K562 (cell line): ENCODE results near the gene VEGFB. TPM values are rescaled to one million over a fixed set of nuclear protein-coding genes. Genes with fewer than 3 reads are reported as not detected.

Source experiments
- CGGBP1 ChIP-seq: fragments of 250-450 bp; sonication (Bioruptor Pico); IDR thresholded peaks from 2 replicates; pipeline ENCODE4 v1.9.0; 2021; ENCODE audit warnings: mild to moderate bottlenecking
- COPS2 ChIP-seq: fragments of 450-650 bp; conservative IDR thresholded peaks from 2 replicates; pipeline ENCODE4 v1.6.1; 2016; ENCODE audit warnings: mild to moderate bottlenecking, moderate library complexity
- ELK3 ChIP-seq: fragments of 450-650 bp; formaldehyde crosslinking; IDR thresholded peaks from 2 replicates; pipeline ENCODE4 v1.4.0; 2020; ENCODE audit warnings: mild to moderate bottlenecking
- ESRRA ChIP-seq: fragments of 450-650 bp; IDR thresholded peaks from 2 replicates; pipeline ENCODE4 v1.6.1; 2014; ENCODE audit warnings: low read depth, mild to moderate bottlenecking, moderate library complexity, borderline replicate concordance
- GABPB2 ChIP-seq: fragments of 250-450 bp; sonication (Bioruptor Pico); conservative IDR thresholded peaks from 2 replicates; pipeline ENCODE4 v1.5.1; 2021; ENCODE audit warnings: mild to moderate bottlenecking
- HDGF ChIP-seq: fragments of 450-650 bp; IDR thresholded peaks from 2 replicates; pipeline ENCODE4 v1.6.1; 2016
- MITF ChIP-seq: IDR thresholded peaks from 2 replicates; pipeline ENCODE4 v1.6.1; 2014; ENCODE audit warnings: antibody characterized with exemption
- MTA1 ChIP-seq: fragments of 450-650 bp; IDR thresholded peaks from 2 replicates; pipeline ENCODE4 v1.6.1; 2017; ENCODE audit warnings: borderline replicate concordance
- NR0B1 ChIP-seq: fragments of 450-650 bp; IDR thresholded peaks from one replicate; pipeline ENCODE4 v1.6.1; 2018; ENCODE audit warnings: mild to moderate bottlenecking, moderate library complexity; ENCODE audit not compliant: partially characterized antibody
- NR2C2 ChIP-seq, 2 experiments: fragments of 200-800 bp in 1 of 2; sonication (Bioruptor generic) in 1 of 2; sonication (generic) in 1 of 2; formaldehyde crosslinking in 1 of 2; IDR thresholded peaks; 2 replicates each; pipeline versions ENCODE4 v1.6.1 to v1.8.0; 2016 to 2022; ENCODE audit warnings: mild to moderate bottlenecking in 1 of 2, missing compliant biosample characterization in 1 of 2, missing genetic modification characterization in 1 of 2, missing genetic modification reagents in 1 of 2
- RNF219 ChIP-seq: fragments of 250-450 bp; sonication (Bioruptor Pico); IDR thresholded peaks from 2 replicates; pipeline ENCODE4 v1.5.0; 2022; ENCODE audit warnings: mild to moderate bottlenecking
- SIN3A ChIP-seq, 2 experiments: fragments of 150-350 bp in 1 of 2; IDR thresholded peaks; 2 replicates each; pipeline ENCODE4 v1.6.1; 2011 to 2016; ENCODE audit warnings: borderline replicate concordance in 2 of 2, low read depth in 2 of 2, low read length in 2 of 2, mild to moderate bottlenecking in 2 of 2, moderate library complexity in 2 of 2; ENCODE audit not compliant: control insufficient read depth in 1 of 2
- SMAD1 ChIP-seq: fragments of 150-350 bp; IDR thresholded peaks from 2 replicates; pipeline ENCODE4 v1.6.1; 2014; ENCODE audit warnings: low read length, low read depth; ENCODE audit not compliant: partially characterized antibody
- TRIM24 ChIP-seq, 2 experiments: fragments of 450-650 bp; IDR thresholded peaks; 2 replicates each; pipeline ENCODE4 v1.6.1; 2016
- ZBTB17 ChIP-seq: fragments of 450-650 bp; formaldehyde crosslinking; IDR thresholded peaks from 2 replicates; pipeline ENCODE4 v1.4.0; 2020; ENCODE audit warnings: mild to moderate bottlenecking
- ZNF146 ChIP-seq: IDR thresholded peaks from one replicate; pipeline ENCODE4 v1.6.1; 2018; ENCODE audit warnings: missing compliant biosample characterization; ENCODE audit not compliant: unreplicated experiment
- ZNF224 ChIP-seq: sonication (generic); formaldehyde crosslinking; IDR thresholded peaks from 2 replicates; pipeline ENCODE4 v1.8.0; 2022; ENCODE audit warnings: mild to moderate bottlenecking, missing genetic modification reagents
- ZNF699 ChIP-seq: fragments of 250-450 bp; sonication (Bioruptor Pico); IDR thresholded peaks from 2 replicates; pipeline ENCODE4 v1.8.0; 2021; ENCODE audit warnings: mild to moderate bottlenecking, moderate library complexity; ENCODE audit not compliant: insufficient replicate concordance
- polyA plus RNA-seq, 8 experiments: library from polyadenylated mRNA; depleted of rRNA in 4 of 8; stranded (reverse) in 5 of 8; unstranded in 3 of 8; fragments of >200 nt; fragmentation: Nextera tagmentation in 2 of 8; fragmentation: Illumina TruSeq in 1 of 8; extraction: Ambion mirVana in 2 of 8; extraction: Trizol in 1 of 8; gene quantifications; 2 replicates each; pipeline versions ENCODE4 v1.2.1 to v1.2.3, GENCODE V29; 2011 to 2014; ENCODE audit warnings: inconsistent platforms in 1 of 8, missing spikeins in 1 of 8
- total RNA-seq, 7 experiments: library from RNA; depleted of rRNA in 6 of 7; stranded (reverse); fragments of >200 nt in 6 of 7; fragmentation: Illumina TruSeq in 2 of 7; extraction: Trizol in 2 of 7; gene quantifications; 2 replicates each; pipeline versions ENCODE4 v1.2.1 to v1.2.3, GENCODE V29; 2011 to 2021; ENCODE audit warnings: low replicate concordance in 1 of 7

VEGFB gene
- total and polyA plus RNA-seq, 9 of the 15 experiments (the other 6 are each of a cell fraction or from before 2014, with no cell fraction given), result 11.0 to 83.4 (median 25.7) TPM

- no peak for TF ChIP-seq RNF219 (CRISPR knock-in tag)
- TF ChIP-seq ZNF699, result no peak
- no peak for TF ChIP-seq HDGF
- no peak for TF ChIP-seq ZBTB17 (CRISPR knock-in tag)
- TF ChIP-seq MTA1, result no peak
- TF ChIP-seq ZNF224 (CRISPR knock-in tag), result no peak
- peak in 1 of 2 experiments; percentile 38; a peak in 1 of 4 replicates for TF ChIP-seq SIN3A (IDR thresholded peaks at IDR 0.05; ENCODE audit: borderline replicate concordance in 2 of 2, control insufficient read depth in 1 of 2, low read depth in 2 of 2, low read length in 2 of 2)
- no peak for TF ChIP-seq ELK3 (CRISPR knock-in tag)
- no peak for TF ChIP-seq NR0B1
- TF ChIP-seq MITF, result no peak
- TF ChIP-seq SMAD1, result no peak
- no peak for TF ChIP-seq NR2C2 (CRISPR knock-in tag; IDR thresholded peaks at IDR 0.05)
- TF ChIP-seq NR2C2 (tag; IDR thresholded peaks at IDR 0.05), result no peak
- 0 out of 2 replicates have a peak, but pooled peaks have one; percentile 35 for TF ChIP-seq ESRRA
- TF ChIP-seq ZNF146 (CRISPR knock-in tag), result no peak
- TF ChIP-seq CGGBP1 (CRISPR knock-in tag), result no peak
- no peak for TF ChIP-seq COPS2
- TF ChIP-seq GABPB2, result no peak
- no peak for TF ChIP-seq TRIM24 (IDR thresholded peaks at IDR 0.05)
Measured at GRCh38 chr11:64230171-64230984, 4.0 kb upstream of the VEGFB start, which contains the start of gene DNAJC4 (continued).
